ENCODE results near the gene CNTNAP2. TPM values are rescaled to one million over a fixed set of nuclear protein-coding genes. Genes with fewer than 3 reads are reported as not detected.

The CNTNAP2 gene
- total and polyA plus RNA-seq, 2 of the 4 experiments (the other 2 are of a cell fraction) = not detected

DNA sequence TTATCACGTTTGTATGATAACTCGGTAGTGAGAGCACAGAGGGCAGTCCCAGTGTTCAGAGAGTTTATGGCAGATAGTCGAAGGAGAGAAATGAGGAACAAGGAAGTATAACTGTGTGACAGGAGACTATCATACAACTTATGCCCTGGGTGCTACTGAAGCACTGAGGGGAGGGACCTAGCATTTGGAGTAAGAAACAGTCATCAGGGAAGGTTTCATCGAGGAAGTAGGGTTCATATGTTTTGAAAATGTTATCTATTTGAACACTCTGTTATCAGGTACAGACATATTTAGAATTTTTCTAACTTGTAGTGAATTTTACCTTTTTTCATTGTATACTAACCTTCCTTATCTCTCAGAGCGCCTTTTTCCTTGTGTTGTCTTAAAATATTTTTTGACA is 1259.6 kb downstream of the CNTNAP2 start:
- no peak overlapping the region for H2BK15ac ChIP-seq (ENCODE audit: low read depth, low read length)
- no peaks in the 10 kb centered on the region for H3K36me3 ChIP-seq (ENCODE audit: control insufficient read depth, insufficient read depth, low read length)
- no peaks in the 10 kb centered on the region for H3K79me1 ChIP-seq (ENCODE audit: low read depth in 1 of 2, low read length in 2 of 2)
- H3K4me1 ChIP-seq (ENCODE audit: control insufficient read depth, insufficient read depth, low read length) = no peaks in the 10 kb centered on the region
- H3K4ac ChIP-seq (ENCODE audit: low read depth, low read length) = no peak overlapping the region
- H3K14ac ChIP-seq (replicated peaks; ENCODE audit: low read depth, low read length) = no peak overlapping the region
- H4K8ac ChIP-seq (ENCODE audit: low read depth in 2 of 2, low read length in 2 of 2) = no peak overlapping the region
- H2BK20ac ChIP-seq (ENCODE audit: low read depth, low read length) = no peak overlapping the region
- H3K4me3 ChIP-seq (ENCODE audit: insufficient read depth, low read depth, low read length) = no peak overlapping the region
- H2BK120ac ChIP-seq (ENCODE audit: low read depth, low read length) = no peak overlapping the region
- H3K9me1 ChIP-seq (ENCODE audit: insufficient read depth, low read length) = no peaks in the 10 kb centered on the region
- dilution Hi-C loops (cut with HindIII; ENCODE audit: low sequenced_read_pairs, unreplicated experiment) (no loop called here), intact Hi-C loops (cut with micrococcal nuclease) (no loop called here), in situ Hi-C loops (cut with MboI; ENCODE audit: low sequenced_read_pairs) (no loop called here)
- TF ChIP-seq MAFK (IDR thresholded peaks at IDR 0.05; ENCODE audit: low read depth, low read length) (no peak), CHD1 (IDR thresholded peaks at IDR 0.05; ENCODE audit: low read depth, low read length) (no peak), RCOR1 (IDR thresholded peaks at IDR 0.05; ENCODE audit: insufficient replicate concordance, low read length) (no peak), CEBPB (IDR thresholded peaks at IDR 0.05; ENCODE audit: low read depth, low read length) (no peak), MAZ (IDR thresholded peaks at IDR 0.05; ENCODE audit: borderline replicate concordance, low read depth, low read length) (no peak)
- TF ChIP-seq, protein P1, sequence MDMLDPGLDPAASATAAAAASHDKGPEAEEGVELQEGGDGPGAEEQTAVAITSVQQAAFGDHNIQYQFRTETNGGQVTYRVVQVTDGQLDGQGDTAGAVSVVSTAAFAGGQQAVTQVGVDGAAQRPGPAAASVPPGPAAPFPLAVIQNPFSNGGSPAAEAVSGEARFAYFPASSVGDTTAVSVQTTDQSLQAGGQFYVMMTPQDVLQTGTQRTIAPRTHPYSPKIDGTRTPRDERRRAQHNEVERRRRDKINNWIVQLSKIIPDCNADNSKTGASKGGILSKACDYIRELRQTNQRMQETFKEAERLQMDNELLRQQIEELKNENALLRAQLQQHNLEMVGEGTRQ (IDR thresholded peaks at IDR 0.05; ENCODE audit: low read depth, low read length) = no peak
- H3K27me3 ChIP-seq (ENCODE audit: control insufficient read depth, insufficient read depth, low read length) = no peaks in the 10 kb centered on the region
- no peak overlapping the region for H3K27ac ChIP-seq (ENCODE audit: insufficient read depth, low read length)
- H3K18ac ChIP-seq (ENCODE audit: low read depth, low read length) = no peak overlapping the region
- H3K4me2 ChIP-seq (ENCODE audit: low read depth, low read length) = no peak overlapping the region
- ChIA-PET CTCF (no interaction called here), POLR2A (ENCODE audit: unreplicated experiment) (no interaction called here)
- no peak overlapping the region for H4K5ac ChIP-seq (ENCODE audit: low read depth, low read length)
- no peak overlapping the region for H2AK5ac ChIP-seq (ENCODE audit: low read depth, low read length)
- no CpG with 5 or more reads among the region's 5 CpGs for whole genome bisulfite sequencing, 2 experiments (ENCODE audit: extremely low coverage in 2 of 2, insufficient read length in 1 of 2)
- no peak overlapping the region for H2AK9ac ChIP-seq (replicated peaks; ENCODE audit: low read depth, low read length, poor library complexity)
- H3K23ac ChIP-seq (ENCODE audit: low read depth, low read length) = no peak overlapping the region
- no peak for ATAC-seq (ENCODE audit: low read depth)
- no TSS peak for BruUV-seq (replicated peaks)
- no peak overlapping the region for H4K91ac ChIP-seq (ENCODE audit: insufficient read depth, low read depth, low read length)
- H3K9me3 ChIP-seq (ENCODE audit: control insufficient read depth, insufficient read depth, low read length) = no peaks in the 10 kb centered on the region
- no peaks in the 10 kb centered on the region for H4K20me1 ChIP-seq (ENCODE audit: insufficient read depth, low read length)
- no peak overlapping the region for H3K9ac ChIP-seq (ENCODE audit: low read depth, low read length)
- no peak overlapping the region for H3K56ac ChIP-seq (ENCODE audit: extremely low read depth, insufficient read depth, low read length)
- no peak overlapping the region for H2AFZ ChIP-seq (replicated peaks; ENCODE audit: low read length, poor library complexity)
- no peak overlapping the region for H2BK5ac ChIP-seq (ENCODE audit: low read depth, low read length, poor library complexity, severe bottlenecking)
- no peak for DNase-seq
